Measurements from ENCODE around the gene MTA3.

- no peak for TF ChIP-seq GATA2 (IDR thresholded peaks at IDR 0.05; ENCODE audit: low read depth, low read length)
- TF ChIP-seq GATA3 (IDR thresholded peaks at IDR 0.05; ENCODE audit: low read depth, low read length) = no peak
These were observed 116.9 kb downstream of the MTA3 start for GRCh38 chr2:42685303-42685702.
